ENCODE data around the gene HNMT.

The HNMT gene

DNA sequence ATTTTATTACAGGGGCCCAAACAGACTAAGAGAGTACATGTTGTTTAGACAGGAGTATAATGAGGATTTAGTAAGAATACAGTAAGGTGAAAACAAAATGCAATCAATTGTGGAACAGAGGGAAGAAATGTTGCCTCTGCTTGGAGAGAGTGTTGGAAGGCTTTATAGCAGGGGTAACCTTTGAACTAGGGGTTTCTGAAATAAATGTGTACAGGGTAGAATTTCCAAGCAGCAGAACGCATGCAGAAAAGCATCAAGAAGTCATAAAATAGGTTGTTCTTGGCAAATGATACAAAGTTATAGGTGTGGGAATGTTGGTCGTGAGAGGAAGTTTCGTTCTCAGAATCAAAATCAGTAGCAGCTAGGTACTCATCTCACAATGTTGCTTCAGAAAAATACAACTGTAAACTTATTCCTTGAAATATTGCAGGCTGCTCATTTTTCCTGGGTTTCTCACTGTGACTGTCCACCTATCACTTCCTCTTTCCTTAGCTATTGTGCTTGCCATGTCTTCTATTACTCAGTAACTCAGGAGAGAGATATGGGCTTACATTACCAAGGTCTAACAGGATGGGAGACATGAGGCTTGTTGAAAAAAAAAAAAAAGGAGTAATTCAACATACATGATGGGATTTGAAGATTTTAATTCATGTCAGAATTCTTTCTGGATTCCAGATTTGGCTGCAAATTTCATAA lies 17.1 kb upstream of the HNMT start:
- H3K27me3 ChIP-seq = no peaks in the 10 kb centered on the region
- H3K4me1 ChIP-seq (ENCODE audit: control insufficient read depth in 1 of 2, insufficient read depth in 1 of 2, low read depth in 1 of 2, low read length in 1 of 2) = no peaks in the 10 kb centered on the region
- no peaks in the 10 kb centered on the region for H3K9me3 ChIP-seq
- H3K27ac ChIP-seq = no peak overlapping the region
- no peaks in the 10 kb centered on the region for H3K36me3 ChIP-seq
- no peak overlapping the region for H3K4me3 ChIP-seq (ENCODE audit: low read depth in 1 of 2, low read length in 1 of 2)
- TF ChIP-seq, protein P1, sequence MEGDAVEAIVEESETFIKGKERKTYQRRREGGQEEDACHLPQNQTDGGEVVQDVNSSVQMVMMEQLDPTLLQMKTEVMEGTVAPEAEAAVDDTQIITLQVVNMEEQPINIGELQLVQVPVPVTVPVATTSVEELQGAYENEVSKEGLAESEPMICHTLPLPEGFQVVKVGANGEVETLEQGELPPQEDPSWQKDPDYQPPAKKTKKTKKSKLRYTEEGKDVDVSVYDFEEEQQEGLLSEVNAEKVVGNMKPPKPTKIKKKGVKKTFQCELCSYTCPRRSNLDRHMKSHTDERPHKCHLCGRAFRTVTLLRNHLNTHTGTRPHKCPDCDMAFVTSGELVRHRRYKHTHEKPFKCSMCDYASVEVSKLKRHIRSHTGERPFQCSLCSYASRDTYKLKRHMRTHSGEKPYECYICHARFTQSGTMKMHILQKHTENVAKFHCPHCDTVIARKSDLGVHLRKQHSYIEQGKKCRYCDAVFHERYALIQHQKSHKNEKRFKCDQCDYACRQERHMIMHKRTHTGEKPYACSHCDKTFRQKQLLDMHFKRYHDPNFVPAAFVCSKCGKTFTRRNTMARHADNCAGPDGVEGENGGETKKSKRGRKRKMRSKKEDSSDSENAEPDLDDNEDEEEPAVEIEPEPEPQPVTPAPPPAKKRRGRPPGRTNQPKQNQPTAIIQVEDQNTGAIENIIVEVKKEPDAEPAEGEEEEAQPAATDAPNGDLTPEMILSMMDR (IDR thresholded peaks at IDR 0.05) = no peak

DNA sequence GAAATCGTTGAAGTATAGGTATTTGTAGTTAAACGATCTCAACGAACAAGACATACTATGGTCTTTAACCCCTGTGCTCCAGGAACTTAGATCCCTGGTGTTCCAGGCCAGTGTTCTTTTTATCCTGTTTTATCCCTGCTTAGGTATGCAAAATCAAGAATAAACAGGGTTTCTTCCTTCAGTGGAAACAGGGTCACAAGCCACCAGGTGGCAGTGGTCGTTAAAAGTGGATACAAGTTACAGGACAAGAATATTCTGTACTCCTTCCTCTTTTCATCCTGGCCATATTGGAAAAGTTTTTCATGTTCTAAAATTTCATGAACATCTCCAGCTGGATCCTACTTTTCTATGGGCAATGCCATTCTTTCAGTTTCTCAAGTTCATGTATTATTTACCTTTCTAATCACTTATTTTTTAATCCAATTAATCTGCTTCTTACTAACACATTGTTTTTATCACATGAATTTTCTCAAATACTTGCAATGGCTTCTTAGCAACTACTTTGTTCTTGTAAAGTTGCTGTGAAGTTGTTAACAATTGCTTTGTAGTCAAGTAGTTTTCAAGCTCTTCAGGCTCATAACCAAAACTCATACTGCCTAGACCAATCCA lies 16.4 kb upstream of the HNMT start:
- Histone ChIP-seq H3K27ac (no peak overlapping the region), H3K27me3 (no peaks in the 10 kb centered on the region), H3K9me3 (no peaks in the 10 kb centered on the region), H3K36me3 (no peaks in the 10 kb centered on the region), H3K4me1 (ENCODE audit: control insufficient read depth in 1 of 2, insufficient read depth in 1 of 2, low read depth in 1 of 2, low read length in 1 of 2) (no peaks in the 10 kb centered on the region), H3K4me3 (ENCODE audit: low read depth in 1 of 2, low read length in 1 of 2) (no peak overlapping the region)
- TF ChIP-seq, protein P1 (IDR thresholded peaks at IDR 0.05) = no peak

DNA sequence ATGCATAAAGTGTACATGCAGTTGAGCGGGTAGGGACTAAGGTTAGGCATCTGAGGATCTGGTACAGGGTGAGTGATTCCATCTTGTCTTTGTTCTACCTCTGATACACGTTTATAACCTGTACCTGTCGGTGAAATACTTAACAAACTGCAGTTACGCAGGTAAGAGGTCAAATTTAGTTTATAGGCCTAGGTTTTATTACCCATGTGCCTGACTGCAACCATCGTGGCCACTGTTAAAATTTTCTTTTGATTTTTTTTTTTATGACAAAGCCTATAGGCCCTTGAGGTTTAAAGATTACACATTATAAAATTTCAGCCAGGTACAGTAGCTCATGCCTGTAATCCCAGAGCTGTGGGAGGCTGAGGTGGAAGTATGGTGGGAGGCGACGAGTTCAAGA lies 15.4 kb upstream of the HNMT start:
- TF ChIP-seq, protein P1 (IDR thresholded peaks at IDR 0.05) = no peak
- Histone ChIP-seq H3K9me3 (no peaks in the 10 kb centered on the region), H3K36me3 (no peaks in the 10 kb centered on the region), H3K27ac (no peak overlapping the region), H3K27me3 (no peaks in the 10 kb centered on the region), H3K4me1 (ENCODE audit: control insufficient read depth in 1 of 2, insufficient read depth in 1 of 2, low read depth in 1 of 2, low read length in 1 of 2) (no peaks in the 10 kb centered on the region), H3K4me3 (ENCODE audit: low read depth in 1 of 2, low read length in 1 of 2) (no peak overlapping the region)

DNA sequence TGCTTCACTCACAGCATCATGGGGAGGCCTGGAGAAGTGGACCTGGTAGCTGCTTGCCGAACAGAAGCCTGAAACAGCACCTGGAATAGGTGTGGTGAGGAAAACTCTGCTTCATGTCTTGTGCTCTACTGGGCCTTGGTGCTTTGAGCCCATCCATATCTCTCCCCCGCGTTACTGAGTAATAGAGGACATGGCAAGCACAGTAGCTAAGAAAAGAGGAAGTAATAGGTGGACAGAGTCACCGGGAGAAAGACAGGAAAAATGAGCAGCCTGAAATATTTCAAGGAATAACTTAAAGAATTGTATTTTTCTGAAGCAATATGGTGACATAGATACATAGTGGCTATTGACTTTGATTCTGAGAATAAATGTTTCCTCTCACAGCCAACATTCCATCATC lies 14.0 kb upstream of the HNMT start:
- TF ChIP-seq, protein P1 (IDR thresholded peaks at IDR 0.05) = no peak
- no peaks in the 10 kb centered on the region for H3K36me3 ChIP-seq
- no peak overlapping the region for H3K4me3 ChIP-seq (ENCODE audit: low read depth in 1 of 2, low read length in 1 of 2)
- H3K9me3 ChIP-seq = no peaks in the 10 kb centered on the region
- no peaks in the 10 kb centered on the region for H3K27me3 ChIP-seq
- no peak overlapping the region for H3K27ac ChIP-seq
- no peaks in the 10 kb centered on the region for H3K4me1 ChIP-seq (ENCODE audit: control insufficient read depth in 1 of 2, insufficient read depth in 1 of 2, low read depth in 1 of 2, low read length in 1 of 2)

DNA sequence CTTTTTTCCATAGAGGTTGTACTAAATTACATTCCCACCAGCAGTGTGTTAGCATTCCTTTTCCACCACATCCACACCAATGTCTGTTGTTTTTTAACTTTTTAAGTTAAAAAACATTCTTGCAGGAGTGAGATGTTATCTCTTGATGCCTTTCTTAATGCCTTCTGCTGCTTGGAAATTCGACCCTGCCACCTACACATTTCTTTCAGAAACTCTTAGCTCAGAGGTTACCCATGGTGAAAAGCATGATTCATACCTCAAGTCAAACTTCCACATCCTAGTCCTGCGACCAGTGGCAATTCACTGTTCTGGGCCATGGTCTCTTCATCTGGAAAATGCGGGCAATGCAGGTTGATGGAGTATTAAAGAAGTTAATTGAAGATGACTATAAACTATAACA lies 12.7 kb upstream of the HNMT start:
- Histone ChIP-seq H3K27ac (no peak overlapping the region), H3K27me3 (no peaks in the 10 kb centered on the region), H3K4me3 (ENCODE audit: low read depth in 1 of 2, low read length in 1 of 2) (no peak overlapping the region), H3K36me3 (no peaks in the 10 kb centered on the region), H3K9me3 (no peaks in the 10 kb centered on the region), H3K4me1 (ENCODE audit: control insufficient read depth in 1 of 2, insufficient read depth in 1 of 2, low read depth in 1 of 2, low read length in 1 of 2) (no peaks in the 10 kb centered on the region)
- TF ChIP-seq, protein P1 (IDR thresholded peaks at IDR 0.05) = no peak
